ENCODE data around the gene NCOA1.

The NCOA1 gene

GRCh38 chr2:24690524-24690923, 199.5 kb downstream of the NCOA1 start:
- no peak for DNase-seq (ENCODE audit: low read depth, low spot score)

- DNase-seq (ENCODE audit: low read depth, low spot score): no peak
These were observed 200.8 kb downstream of the NCOA1 start for GRCh38 chr2:24691806-24692205.

- no peak for DNase-seq (ENCODE audit: low read depth, low spot score)
These were observed 206.7 kb downstream of the NCOA1 start for GRCh38 chr2:24697792-24698191.

GRCh38 chr2:24702800-24703199, 211.7 kb downstream of the NCOA1 start:
- DNase-seq (ENCODE audit: low read depth, low spot score): no peak

GRCh38 chr2:24704692-24705091, 213.6 kb downstream of the NCOA1 start:
- DNase-seq (ENCODE audit: low read depth, low spot score): no peak

GRCh38 chr2:24707143-24707542, 216.1 kb downstream of the NCOA1 start:
- no peak for DNase-seq (ENCODE audit: low read depth, low spot score)

GRCh38 chr2:24708537-24709152, 217.6 kb downstream of the NCOA1 start:
- DNase-seq (ENCODE audit: low read depth, low spot score): no peak

- no peak for DNase-seq (ENCODE audit: low read depth, low spot score)
These were observed 219.8 kb downstream of the NCOA1 start for GRCh38 chr2:24710806-24711205.

GRCh38 chr2:24711865-24712264, 220.8 kb downstream of the NCOA1 start:
- no peak for DNase-seq (ENCODE audit: low read depth, low spot score)

GRCh38 chr2:24712296-24712695, 221.2 kb downstream of the NCOA1 start:
- no peak for DNase-seq (ENCODE audit: low read depth, low spot score)

GRCh38 chr2:24717263-24717951, 226.4 kb downstream of the NCOA1 start:
- DNase-seq (ENCODE audit: low read depth, low spot score): no peak

- DNase-seq (ENCODE audit: low read depth, low spot score): no peak
These were observed 229.3 kb downstream of the NCOA1 start for GRCh38 chr2:24720310-24720709.

- DNase-seq (ENCODE audit: low read depth, low spot score): no peak
These were observed 230.4 kb downstream of the NCOA1 start for GRCh38 chr2:24721470-24721869.

- no peak for DNase-seq (ENCODE audit: low read depth, low spot score)
These were observed 231.2 kb downstream of the NCOA1 start for GRCh38 chr2:24722141-24722790.

GRCh38 chr2:24723191-24723590, 232.1 kb downstream of the NCOA1 start:
- no peak for DNase-seq (ENCODE audit: low read depth, low spot score)

- no peak for DNase-seq (ENCODE audit: low read depth, low spot score)
These were observed 232.6 kb downstream of the NCOA1 start for GRCh38 chr2:24723665-24724064.

- no peak for DNase-seq (ENCODE audit: low read depth, low spot score)
These were observed 233.2 kb downstream of the NCOA1 start for GRCh38 chr2:24724111-24724775.

GRCh38 chr2:24725956-24726355, 234.9 kb downstream of the NCOA1 start:
- DNase-seq (ENCODE audit: low read depth, low spot score): no peak

- no peak for DNase-seq (ENCODE audit: low read depth, low spot score)
These were observed 239.4 kb downstream of the NCOA1 start for GRCh38 chr2:24730481-24730880.

GRCh38 chr2:24731040-24731439, 240.0 kb downstream of the NCOA1 start:
- DNase-seq (ENCODE audit: low read depth, low spot score): no peak

- DNase-seq (ENCODE audit: low read depth, low spot score): no peak
These were observed 240.9 kb downstream of the NCOA1 start for GRCh38 chr2:24731923-24732322.

GRCh38 chr2:24734741-24735140, 243.7 kb downstream of the NCOA1 start:
- no peak for DNase-seq (ENCODE audit: low read depth, low spot score)
